Dermis blood vessel endothelial cell (primary cell): Measurements from ENCODE around the gene ADCY5. TPM values are rescaled to one million over a fixed set of nuclear protein-coding genes. Genes with fewer than 3 reads are reported as not detected.
"Not testable (repeated sequence)": the region's sequence is repeated elsewhere in the genome, so short reads cannot be mapped to it uniquely, and the experiment has no call there.

Source experiments
- DNase-seq: peaks from one replicate; pipeline ENCODE4 v3.0.0; 2010
- total RNA-seq: library from RNA; depleted of rRNA; stranded (reverse); fragments of >200 nt; gene quantifications from 2 replicates; pipeline ENCODE4 v1.2.3, GENCODE V29; 2014

Gene ADCY5
- total RNA-seq = 0.17 and 1.3 TPM in 2 replicates

DNA sequence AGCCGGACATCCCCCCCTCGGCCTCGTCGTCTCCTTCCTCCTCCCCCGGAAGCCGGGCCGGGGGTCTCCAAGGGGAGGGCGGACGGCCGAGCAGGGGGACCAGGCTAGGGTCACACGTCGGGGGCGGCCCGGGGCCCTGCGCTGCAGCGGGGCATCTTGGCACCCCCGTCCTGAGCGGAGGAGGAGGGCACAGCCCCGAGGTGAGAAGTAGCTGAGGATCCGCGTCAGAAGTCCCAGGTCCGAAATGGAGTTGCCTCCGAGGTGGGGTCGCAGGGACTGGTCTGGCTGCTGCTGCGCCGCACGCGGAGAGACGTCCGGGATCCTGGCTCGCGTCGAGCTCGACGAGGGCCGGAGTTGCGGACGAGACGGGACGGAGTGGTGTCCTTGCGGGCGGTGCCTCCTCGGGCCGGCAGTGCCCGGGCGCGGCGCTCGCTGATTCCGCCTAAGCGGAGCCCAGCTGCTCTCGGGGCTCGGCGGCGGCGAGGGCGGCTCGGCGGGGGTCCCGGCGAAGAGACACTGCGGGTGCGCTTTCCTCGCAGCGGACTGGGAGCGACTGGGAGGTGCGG, at the start of gene ADCY5:
Gene ADCY5, minus strand, starts transcription at position 555 of the 566 bp plus-strand sequence. Its CDS starts 545 bp downstream, at position 10.
- peak; percentile 23 for DNase-seq

DNA sequence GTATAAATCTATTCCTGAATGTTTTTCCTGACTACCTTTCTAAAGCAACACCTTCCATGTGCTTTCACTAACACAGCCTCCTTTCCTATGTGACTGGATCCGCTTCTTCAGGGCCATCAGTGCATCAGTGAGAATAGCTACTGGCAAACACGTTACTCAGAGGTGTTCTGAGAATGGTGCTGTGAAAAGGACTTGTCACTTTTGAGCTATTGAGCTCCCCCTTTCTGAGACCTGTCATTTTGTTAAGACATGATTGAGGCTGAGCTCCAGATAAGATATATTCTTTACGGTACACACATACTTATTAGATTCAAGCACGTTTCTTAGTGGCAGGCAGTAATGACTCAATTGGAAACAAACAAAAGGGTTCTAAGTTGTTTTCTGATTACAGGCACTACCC, 45.0 kb upstream of the ADCY5 start:
- no peak for DNase-seq

DNA sequence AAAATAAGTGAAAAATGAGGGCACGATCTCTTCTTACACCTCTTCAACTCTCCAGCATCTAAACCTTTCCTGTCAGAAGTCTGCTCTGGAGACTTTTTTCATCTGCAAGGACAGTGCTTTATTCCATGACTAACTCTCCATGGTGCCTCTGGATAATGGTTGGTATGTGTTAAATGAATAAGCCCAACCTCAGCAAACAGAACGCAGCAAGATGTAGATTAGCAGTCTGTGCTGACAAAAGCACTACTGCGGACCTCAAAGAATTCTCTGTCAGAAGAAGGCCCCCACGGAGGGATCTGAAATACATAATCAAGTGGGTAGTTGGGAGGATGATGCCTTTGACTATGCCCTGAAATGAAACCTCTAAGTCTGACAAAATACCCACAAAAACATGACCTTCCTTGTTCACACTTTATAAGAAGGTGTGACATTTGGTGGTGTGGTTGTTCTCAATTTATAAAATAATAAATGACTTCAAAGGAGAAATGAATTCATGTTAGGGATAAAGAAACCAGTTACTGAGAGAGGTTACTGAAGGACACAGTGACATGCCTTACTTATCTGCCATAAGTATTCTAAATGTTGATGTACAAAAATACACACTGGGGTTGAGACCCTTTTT, 43.2 kb upstream of the ADCY5 start:
- DNase-seq = no peak

DNA sequence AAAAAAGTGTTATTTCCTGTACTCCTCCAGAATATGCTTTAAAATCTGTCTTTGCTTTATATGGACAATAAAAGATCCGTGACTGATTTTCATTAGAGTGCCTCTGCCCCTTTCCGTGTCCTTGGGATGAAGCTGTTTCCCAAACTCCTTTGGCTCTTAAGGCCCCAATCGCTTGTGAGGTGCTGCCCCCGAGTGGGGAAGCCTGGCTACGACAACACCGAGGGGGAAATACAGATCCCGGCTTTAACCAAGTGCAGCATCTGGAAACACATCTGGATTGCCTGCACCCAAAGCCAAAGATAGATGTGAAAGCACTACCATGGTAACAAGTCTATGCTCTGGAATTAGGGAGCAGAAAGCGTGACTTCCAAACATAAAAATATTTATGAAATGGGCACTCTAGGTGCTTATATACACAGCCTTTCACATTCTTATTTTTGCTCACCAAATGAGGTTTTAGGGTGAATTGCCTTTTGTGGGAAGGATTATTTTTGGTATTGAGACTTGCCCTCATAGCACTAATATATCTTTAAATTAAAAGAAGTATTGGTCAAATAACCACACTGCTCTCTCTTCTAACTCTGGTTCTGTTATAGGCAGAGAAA, 40.6 kb upstream of the ADCY5 start:
- peak; percentile 74 for DNase-seq

DNA sequence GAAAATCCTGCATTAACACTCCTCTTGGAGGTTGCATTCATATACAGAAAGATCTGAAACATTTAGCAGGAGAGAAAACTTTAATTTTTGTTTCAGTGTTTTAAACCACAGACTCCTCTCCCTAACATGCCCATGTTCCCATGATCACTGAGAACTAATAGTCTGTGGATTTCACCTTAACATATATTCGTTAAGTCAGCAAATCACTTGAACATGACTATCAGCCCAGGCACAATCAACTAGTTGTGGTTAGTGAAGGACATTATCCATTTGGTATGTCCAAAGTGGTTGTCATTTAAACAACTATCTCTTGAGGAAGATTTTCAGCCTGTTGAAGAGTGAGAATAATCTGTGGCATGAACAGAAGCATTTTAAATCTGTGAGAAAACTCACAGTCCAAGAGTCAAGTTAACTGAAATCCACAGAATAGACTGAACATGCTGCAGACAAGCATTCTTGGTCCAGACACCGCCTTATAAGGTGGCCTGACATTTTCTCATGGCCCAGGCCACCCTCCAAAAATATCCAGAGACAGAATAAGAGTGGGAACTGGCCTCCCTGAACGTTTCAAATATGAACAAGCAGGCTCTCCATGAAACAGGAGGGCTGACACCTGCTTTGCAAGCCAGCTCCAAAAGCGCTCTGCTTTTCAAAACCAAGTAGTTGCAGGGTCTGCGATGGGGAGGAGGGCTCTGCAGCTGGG, 39.9 kb upstream of the ADCY5 start:
- DNase-seq = no peak

DNA sequence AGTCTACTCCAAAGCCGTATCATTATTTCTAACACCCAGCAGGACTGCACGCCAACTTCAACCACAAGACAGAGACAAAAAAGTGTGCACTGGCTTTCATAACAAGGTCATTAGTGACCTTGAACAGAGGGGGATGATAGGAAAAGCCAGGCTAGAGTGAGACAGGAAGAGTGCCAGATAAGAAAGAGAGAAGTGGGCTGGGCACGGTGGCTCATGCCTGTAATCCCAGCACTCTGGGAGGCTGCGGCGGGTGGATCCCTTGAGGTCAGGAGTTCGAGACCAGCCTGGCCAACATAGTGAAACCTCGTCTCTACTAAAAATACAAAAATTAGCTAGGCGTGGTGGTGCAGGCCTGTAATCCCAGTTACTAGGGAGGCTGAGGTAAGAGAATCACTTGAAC, 38.2 kb upstream of the ADCY5 start:
- not testable (repeated sequence) for DNase-seq

DNA sequence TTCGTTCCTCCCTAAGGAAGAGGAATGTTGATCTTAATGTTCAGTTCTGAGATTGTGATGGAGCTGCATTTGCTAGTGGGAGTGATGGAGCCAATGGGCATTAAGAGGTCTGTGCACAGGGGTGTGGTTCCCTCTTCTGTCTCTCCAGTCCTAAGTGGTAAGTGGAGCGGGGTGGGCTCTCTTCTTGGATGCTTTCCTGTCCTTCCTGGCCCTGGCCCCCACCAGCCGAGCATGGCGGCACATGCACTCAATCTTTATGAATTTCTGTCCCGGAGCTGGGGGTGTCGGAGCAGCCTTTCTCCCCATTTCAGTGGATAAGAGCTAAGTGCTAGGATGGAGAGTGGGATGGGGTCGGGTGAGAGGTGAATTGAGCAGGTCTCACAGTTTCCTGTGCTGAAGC, 37.6 kb upstream of the ADCY5 start:
- DNase-seq = no peak

DNA sequence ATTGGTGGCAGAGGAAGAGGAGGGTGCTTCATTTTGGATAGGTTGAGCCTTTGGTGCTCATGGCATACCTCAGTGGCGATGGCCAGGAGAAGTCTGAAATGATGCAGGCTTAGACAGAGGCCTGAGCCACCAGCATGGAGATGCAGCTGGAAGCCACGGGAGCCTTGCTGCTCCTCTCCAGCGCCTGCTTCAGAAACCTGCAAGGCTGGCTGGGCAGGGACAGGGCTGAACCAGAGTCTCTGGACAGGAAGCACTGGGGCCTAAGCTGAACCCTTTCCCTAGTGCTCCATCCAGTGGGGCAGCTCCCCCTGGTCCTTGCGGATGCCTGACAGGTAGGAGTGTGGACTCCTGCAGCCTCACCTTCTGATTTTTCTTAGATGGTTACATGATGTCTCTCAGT, 36.7 kb upstream of the ADCY5 start:
- no peak for DNase-seq

DNA sequence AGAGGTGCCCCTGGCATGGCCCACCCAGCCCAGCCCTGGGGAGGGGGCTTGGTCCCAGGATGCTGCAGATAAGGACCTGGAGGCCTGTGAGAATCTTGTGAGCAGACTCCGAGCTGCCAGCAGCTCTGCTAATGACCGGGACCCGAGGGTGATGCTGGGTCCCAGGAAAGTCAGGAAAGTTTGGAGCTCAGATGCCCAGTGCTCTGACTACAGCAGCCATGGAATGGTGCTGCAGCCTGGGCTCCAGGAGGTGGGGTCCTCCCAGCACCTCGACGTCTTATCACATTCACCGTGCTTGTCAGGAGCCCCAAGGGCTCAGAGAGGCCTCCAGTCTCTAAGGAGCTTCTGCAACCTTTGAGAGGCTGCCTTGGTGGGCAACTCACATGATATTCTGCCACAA, 34.3 kb upstream of the ADCY5 start:
- DNase-seq = no peak

DNA sequence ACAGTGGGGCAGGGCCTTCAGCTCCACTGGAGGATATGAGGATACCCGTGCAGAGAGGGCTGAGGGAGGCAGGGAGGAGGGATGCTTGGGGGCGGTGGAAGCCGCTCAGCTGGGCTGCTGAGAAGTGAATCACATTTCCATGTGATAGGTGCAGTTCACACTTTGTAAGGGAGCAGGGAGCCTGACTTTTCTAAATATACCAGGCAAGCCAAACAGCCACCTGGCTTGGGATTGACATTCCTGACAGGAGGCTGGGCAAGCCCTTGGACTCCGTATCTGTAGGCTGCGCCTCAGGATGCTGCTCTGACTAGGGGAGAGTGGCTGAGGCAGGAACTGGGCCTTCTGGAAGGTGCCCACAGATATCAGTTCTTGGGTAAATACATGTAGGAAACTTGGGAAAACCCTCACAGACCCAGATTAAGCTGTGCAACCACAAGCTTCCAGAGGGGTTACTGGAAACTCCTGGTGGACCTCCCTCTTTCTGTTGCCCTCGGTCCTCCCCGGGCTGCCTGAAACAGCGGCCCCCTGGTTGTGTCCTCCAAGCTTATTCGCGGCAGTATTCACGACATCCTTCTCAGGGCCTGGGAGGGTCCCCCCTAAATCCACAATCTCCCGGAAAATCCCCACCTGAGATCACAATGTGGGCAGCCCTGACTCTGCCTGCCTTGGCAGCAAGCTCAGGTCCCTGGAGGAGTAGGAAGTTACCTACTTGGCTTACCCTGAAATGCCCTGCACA, 33.0 kb upstream of the ADCY5 start:
- DNase-seq = no peak

DNA sequence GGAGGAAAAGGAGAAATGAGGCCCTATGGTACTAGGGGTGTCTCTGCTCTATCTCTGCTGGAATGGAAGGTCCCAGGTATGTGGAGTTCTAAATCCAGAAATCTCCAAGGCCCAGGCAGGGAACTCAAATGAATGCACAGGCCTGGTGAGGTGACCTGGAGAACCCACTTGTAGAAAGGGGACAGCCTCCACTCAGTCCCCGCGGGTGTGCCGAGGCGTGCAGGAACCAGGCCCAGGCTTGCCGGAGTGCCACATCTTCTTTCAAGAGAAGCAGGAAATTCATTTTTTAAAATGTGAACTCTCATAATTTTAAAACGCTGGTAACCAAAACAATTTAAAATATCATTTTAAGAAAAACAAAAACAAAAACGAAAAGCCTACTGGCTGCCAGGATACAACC, 32.2 kb upstream of the ADCY5 start:
- no peak for DNase-seq

DNA sequence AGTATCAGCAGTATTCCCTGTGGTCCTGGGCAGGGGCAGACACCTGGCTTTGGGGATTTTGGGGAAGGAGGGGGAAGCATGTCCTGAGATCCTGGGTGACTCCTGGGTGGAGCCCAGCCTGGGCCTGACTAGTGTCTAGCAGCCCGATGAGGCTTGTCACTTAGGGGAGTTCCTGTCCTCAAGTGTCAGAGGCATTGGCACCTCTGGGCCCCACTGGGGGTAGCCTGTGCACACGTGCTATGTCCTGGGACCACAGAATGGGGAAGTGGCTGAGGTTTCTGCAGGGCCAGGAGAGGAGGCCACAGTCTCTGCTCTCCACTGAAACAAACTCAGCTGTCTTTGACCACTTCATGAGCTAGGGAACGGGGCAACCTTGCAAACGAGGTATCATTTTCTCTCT, 31.5 kb upstream of the ADCY5 start:
- no peak for DNase-seq

DNA sequence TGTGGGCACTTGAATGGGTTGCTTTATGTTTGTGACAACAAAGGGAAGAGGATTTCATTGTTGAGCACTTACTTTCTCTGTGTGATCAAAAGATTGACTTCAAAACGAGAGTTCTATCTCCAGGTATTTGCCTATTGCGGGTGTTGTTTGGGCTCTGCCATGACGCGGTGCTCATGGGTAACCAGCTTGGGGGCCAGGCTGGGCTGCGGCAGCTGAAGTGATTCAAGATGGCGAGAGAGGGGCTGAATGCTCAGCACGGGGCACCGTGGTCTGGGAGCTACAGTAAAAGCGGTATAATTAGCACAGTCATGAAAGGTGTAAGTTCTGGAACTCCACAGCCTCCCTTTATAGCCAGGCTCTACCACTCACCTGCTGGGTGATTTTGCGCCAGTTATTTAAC, 31.0 kb upstream of the ADCY5 start:
- no peak for DNase-seq

DNA sequence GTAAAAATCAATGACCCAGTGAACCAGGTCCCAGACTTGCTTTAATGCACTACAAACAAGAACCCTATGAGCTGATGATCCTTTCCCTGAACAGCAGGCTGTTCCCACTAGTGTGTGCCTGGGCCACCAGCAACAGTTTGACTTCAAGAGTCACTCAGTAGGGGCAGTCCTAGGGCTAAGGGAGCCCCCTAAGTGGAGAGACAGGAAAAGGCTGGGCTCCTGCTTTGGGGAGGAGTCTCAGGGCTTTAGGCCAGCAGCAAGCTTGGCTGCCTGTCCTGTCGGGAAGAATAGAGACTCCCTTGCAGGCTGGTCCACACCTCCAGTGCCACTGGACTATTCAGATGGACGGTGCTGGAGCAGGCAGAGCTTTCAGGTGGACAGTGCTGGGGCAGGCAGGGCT, 29.4 kb upstream of the ADCY5 start:
- no peak for DNase-seq

DNA sequence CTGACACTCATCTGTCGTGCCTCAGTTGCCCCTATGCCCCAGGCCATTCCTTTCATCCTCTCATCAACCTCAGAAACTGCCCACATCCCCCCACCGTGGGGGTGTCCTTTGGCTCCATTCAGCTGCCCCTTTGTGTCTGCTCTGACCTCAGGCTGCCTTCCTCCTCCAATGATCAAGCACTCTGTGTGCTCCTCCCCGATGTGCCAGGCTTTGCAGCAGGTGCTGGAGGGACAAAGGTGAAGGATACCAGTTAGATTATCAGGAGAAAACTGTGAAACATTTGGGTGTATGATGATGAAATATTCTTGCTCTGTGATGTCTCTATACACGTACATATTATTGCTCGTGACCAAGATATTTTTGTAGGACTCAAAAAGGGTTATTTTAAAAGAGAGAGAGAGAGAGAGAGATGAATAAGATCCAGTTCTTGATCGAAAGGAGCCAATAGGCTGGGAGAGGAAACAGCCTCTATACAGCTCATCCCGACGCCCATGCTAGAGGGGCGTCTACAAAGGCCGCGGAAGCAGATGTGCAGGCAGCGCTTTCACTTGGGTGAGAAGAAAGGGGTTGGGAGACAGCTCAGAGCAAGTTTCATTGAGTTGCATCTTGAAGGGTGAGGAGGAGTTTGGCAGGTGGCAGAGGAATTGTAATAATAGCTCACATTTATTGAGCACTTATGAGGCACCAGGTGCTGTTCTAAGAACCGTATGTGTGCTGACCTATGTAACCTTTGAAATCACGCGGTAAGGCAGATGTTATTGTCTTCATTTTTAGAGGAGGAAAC, 28.3 kb upstream of the ADCY5 start:
- peak; percentile 7 for DNase-seq

DNA sequence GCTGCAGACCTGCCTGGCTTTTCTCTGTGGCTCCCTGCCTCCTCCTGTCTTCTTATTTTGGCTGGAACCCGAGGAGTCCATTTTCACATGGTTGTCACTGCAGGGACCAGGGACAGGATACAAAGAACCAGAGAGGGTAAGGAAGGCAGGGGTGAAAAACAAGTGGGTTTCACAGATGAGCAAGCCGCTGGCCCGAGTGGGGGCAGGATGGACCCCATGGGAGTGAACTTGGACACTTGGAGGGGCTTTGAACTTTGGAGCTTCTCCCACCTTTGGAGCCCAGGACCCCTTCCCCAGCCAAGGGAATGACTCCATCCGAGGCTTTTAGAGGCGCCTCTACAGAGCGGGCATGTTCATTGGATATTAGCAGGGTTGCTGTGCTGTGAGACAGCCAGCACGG, 26.9 kb upstream of the ADCY5 start:
- no peak for DNase-seq

DNA sequence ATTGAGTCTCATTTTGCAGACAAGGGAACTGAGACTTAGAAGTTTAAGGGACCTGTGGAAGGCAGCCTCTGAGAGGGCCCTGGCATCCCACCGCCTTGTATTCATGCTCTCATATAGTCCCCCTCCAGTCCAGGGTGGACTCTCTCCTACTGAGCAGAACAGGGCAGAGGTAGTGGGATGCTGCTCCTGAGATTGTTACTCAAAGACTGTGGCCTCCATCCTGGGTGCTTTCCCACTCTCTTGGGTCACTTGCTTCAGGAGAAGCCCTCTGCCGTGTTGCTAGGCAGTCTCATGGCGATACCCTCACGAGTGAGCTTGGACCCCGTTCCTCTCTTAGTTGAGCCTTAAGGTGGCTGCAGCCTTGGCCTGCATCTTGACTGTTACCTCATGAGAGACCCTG, 22.2 kb upstream of the ADCY5 start:
- no peak for DNase-seq

DNA sequence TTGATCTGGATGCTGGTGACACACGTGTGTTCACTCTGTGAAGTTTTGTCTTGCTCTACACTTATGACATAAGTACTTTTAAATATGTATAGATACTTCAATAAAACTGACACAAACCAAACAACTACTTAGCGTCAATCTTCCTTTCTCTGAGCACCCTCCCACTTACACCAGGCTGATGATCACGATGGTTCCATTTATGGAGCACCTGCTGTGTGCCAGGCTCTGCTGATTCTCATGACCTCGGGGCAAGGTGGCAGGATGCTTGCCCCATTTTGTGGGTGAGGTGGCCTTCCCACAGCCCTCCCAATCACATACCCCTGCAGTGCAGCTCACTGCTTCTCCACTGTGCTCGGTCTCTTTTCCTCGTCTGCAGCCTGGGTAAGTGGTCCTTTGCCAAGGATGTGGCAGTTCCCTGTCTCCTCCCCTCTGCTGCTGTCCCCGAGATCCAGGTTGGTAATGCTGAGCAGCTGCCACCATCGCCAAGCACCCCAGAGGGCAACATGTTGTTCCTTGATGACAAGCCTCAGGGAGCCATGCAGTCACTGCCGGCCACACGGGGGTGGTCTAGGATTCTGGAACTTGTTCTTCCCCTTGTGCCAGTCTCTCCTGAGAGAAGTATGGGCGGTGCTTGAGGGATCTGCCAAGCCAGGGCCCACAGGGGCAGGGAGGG, 20.6 kb upstream of the ADCY5 start:
- DNase-seq = no peak

DNA sequence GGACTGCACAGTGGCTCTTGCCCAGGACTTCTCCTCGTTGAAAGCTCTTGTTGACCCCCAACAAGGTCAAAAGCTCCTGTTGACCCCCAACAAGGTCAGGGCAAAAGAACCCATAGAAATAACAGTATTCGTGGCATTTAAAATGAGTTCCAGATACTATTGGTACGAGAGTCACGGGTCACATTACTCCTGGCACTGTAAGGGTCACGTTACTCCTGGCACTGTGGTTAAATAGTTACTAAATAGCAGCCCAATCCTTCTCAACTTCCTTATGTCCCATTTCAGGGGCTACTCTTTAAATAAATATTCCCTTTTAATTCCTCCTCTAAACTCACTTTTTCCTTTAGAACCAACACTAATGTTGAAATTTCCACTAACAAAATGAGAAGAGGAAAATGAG, 18.2 kb upstream of the ADCY5 start:
- no peak for DNase-seq

DNA sequence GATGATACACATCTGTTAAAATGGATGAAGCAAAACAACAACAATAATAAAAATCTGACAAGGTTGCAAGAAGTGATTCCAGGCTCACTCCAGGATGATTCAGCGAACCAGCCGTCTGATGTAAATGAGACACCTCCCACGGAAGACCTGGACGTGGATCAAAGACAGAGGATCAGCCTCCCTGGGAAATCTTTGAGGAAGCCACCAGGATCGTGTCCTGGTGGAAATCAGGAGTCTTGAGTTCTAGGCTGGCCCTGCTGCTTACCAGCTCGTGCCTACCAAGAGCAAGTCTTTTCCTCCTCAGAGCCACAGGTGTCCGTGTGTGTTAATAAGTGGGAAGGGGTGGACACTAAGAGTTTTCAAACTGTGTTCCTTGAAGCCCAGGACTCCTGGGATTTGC, 15.3 kb upstream of the ADCY5 start:
- no peak for DNase-seq

DNA sequence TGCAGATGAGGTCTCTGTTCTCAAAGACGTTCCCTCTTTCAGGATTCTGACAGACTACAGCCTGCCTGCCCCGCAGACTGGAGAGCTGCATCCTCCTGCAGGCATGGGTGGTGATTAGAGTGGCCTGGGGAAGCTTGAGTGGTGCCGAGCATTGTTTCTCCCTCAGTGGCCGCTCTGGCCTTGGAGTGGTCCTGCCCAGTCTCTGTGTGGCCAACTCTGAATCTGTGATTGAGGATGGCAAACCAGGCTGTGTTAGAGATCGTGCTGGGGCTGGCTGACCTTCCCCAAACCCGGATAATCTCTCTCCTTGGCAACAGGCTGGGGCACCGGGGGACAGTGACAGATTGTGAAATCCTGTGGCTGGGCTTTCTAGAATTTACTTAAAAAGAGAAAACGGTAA, 11.0 kb upstream of the ADCY5 start:
- no peak for DNase-seq

DNA sequence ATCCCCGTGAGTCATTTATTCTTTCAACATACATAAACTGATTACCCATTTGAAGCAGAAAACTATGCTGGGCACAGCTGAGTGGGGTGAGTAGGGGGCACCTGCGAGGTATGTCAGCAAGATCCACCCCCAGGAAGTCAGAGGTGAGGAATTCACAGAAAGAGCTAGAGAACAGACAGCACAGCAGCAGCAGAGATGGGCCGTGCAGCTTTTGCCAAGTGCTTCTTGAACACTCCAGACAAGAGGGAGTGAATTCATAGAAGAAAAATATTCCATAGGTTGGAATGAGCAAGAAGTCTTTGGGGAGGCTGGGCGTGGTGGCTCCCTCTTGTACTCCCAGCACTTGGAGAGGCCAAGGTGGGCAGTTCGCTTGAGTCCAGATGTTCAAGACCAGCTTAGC, 9.4 kb upstream of the ADCY5 start:
- DNase-seq = no peak
